Adipose tissue (tissue), 3 donors: ENCODE measurements around the gene GSK3A. TPM values are rescaled to one million over a fixed set of nuclear protein-coding genes. Genes with fewer than 3 reads are reported as not detected.
A peak's percentile ranks its signal among the peaks of the same experiment; 100 is the strongest.

Experiments
- H3K27ac ChIP-seq: one replicate; pipeline ENCODE4 v1.5.1; 2013; ENCODE audit warnings: low read depth, low read length
- WGBS, 3 donors: extraction: QIAGEN DNeasy Blood & Tissue Kit; methylation state at CpG; one replicate each; pipeline ENCODE4 v1.1.7; 2013; 5-methylcytosine and 5-hydroxymethylcytosine counted together
- polyA plus RNA-seq, 3 donors: library from polyadenylated mRNA; stranded (reverse); fragments of 200-250 nt; gene quantifications; one replicate each; pipeline ENCODE4 v1.2.3, GENCODE V29; 2013
- donor health status: healthy with polysubstance abuse.
- donor health status: Bipolar disorder and iron deficiency.
- donor health status: healthy.

Gene GSK3A
- polyA plus RNA-seq, 3 donors: 20.9 to 53.8 (median 37.3) TPM

DNA sequence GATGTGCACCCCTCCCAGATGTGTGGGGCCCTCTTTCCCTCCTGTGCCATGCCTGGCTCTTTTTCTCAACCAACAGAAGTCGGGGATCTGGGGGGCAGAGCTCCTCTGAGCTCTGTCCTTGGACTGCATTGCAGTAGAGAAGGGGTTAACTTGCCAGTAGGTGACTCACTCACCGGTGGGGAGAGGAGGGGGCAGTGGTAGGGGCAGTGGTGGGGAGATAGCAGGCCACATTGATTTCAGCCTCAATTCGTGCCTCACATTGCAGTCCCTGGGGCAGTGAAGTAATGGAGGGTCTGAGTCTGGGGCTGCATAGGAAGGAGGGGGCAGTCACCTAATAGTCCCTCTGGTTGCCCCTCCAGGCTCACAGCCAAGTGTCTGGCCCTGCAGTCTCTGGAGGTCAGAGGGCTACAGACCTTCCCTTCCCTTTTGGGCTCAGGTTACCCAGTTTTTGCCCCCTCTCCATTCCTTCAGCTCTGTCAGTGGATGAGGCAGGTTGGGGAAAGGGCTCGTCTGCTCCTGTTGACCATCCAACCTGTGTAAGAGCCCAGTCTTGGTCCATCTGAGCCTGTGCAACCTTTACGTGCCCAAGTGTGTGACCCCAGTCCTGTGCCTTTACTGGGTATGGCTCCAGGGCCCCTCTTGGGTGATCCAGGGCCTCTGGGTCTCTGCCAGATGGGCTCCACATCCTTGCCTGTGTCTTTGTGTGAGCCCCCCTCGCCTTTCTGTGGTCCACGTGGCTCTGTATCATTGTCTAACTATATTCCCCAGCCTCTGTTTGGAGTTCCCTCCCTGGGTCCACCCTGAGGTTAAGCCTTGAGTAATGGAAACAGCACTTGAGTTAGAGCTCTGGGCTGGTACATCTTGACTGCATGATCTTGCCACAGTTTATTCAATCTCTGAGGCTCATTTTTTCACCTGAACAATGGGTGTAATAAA lies 39.7 kb upstream of the GSK3A start:
- WGBS, 3 donors: 23 to 36% (median 27%) methylated on average over 7 of the region's 7 CpGs

GRCh38 chr19:42281146-42281826 lies 38.9 kb upstream of the GSK3A start:
- 7 to 34% (median 11%) methylated on average over 22 to 25 of the region's 25 CpGs for WGBS, 3 donors
- H3K27ac ChIP-seq: peak overlapping the region; percentile 83

More for the DNA sequence above, 39.7 kb upstream of the GSK3A start:
- H3K27ac ChIP-seq: peak overlapping the region; percentile 68

- 0 to 2% (median 1%) methylated on average over 14 to 20 of the region's 20 CpGs for WGBS, 3 donors
- H3K27ac ChIP-seq: peak overlapping the region; percentile 83
Observed at GRCh38 chr19:42280815-42281145, 38.4 kb upstream of the GSK3A start.

GRCh38 chr19:42279902-42280814 lies 37.8 kb upstream of the GSK3A start:
- 0 to 1% (median 0%) methylated on average over 66 to 88 of the region's 89 CpGs for WGBS, 3 donors
- H3K27ac ChIP-seq: peak overlapping the region; percentile 83

DNA sequence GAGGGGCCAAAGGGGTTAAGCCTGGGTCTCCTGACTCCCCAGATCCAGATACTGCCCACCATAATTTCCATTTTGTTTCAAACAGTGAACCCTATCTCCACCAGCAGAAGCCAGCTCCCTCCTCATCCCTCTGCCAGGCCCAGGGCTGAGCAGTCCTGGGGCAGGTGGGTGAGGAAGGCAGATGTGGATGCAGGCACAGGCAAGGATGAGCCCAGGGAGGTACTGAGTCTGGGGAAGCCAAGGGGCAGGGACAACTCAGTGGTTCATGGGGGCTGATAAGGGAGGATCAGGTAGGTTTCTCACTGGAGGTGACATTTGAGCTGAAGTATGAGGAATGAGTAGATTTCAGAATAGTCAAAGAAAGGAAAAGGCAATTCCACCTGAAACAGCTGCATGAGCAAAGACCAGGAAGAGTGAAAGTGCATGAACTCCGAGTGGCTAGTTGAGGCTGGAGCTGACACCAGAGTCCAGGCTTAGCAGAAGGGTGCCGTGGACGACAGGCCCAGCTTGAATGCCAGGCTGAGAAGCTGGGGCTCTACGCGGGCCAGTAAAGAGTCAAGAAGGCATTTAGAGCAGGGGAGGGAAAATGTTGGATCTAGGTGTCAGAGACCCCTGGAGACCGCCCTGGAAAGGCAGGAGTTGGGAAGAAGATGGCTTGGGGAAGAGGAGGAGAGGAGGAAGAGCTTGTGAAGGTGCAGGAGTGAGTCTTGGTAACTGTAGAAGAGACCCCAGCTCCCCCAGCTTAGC lies 36.9 kb upstream of the GSK3A start:
- 13 to 17% (median 13%) methylated on average over 6 of the region's 6 CpGs for WGBS, 3 donors

DNA sequence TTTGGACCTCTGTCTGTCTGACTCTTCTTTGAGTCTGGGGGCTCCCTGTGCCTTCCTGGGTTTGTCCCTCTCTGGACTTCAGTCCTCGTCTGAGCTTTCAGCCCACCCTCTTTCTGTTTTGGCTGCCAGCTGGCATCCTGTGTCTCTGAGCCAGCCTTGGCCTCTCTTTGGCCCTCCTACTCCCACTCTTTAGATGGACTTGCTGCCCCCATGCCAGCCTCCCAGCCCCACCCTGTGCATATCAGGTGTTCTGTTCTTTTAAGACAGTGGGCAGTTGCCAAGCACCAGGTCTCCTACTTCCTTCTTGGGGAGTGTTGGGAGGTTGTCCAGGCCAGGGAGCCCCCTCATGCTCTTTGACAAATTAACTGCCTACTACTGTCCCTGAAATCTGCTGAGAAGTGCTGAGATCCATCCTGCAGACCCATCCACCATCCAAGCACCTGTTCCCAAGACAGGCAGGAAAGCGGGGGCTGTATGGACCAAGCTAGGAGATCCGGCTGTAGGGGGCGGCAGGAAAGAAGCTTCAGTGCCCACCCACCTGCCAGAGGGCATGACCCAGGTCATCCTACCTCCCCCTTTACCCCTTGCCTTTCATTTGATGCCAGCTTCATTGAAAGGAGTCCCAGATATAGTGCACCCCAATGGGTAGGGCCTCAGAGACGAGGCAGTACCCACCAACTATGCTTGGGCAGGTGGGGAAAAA lies 36.2 kb upstream of the GSK3A start:
- H3K27ac ChIP-seq: peak overlapping the region; percentile 36
- WGBS, 3 donors: 53 to 71% (median 68%) methylated on average over 5 of the region's 5 CpGs

More for the DNA sequence above, 36.9 kb upstream of the GSK3A start:
- no peak overlapping the region for H3K27ac ChIP-seq

- peak overlapping the region; percentile 36 for H3K27ac ChIP-seq
- 55 to 63% (median 58%) methylated on average over 10 of the region's 10 CpGs for whole genome bisulfite sequencing, 3 donors
Observed at GRCh38 chr19:42277821-42278451, 35.5 kb upstream of the GSK3A start.

DNA sequence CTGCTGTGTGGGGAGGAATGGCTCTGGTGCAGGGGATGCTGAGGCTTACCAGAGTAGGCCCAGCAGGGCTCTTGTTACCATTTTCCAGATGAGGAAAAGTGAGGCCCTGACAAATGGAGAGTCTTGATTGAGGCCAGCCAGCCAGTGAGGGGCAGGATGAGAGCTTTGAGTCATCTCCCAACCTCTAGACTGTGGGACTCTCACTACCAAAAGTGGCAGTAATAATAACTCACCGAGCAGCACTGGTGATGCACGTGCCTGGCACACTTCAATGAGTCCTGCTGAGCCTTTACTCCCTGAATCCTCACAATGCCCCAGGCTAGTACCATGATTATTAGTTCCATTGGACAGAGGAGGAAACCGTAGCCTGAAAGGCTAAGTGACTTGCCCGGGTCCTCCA lies 34.4 kb upstream of the GSK3A start:
- WGBS, 3 donors: 88 to 91% (median 90%) methylated on average over 4 of the region's 4 CpGs
- no peak overlapping the region for H3K27ac ChIP-seq

GRCh38 chr19:42276284-42276683 lies 33.9 kb upstream of the GSK3A start:
- no peak overlapping the region for H3K27ac ChIP-seq
- 29 to 71% (median 39%) methylated on average over 3 of the region's 3 CpGs for WGBS, 3 donors

- WGBS, 3 donors: 83 to 90% (median 90%) methylated on average over 3 of the region's 3 CpGs
- no peak overlapping the region for H3K27ac ChIP-seq
Observed at GRCh38 chr19:42275517-42275916, 33.1 kb upstream of the GSK3A start.

DNA sequence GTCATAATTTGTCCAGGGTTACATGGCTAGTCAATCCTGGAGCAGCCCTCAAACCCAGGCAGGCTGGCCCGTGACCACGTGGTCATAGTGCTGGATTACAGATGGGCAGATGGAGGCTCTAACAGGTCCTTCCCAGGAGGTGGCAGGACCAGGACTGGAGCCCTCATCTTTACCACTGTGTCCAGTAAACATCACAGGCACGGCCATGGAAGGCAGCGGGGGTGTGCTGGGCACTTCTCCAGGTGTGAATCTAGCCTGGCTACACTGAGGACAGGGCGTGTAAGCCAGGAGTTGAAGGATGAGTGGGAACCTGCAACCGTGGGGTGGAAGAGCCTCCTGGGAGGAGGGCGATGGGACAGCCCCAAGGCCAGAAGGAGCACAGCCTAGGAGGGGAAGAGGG lies 32.7 kb upstream of the GSK3A start:
- 61 to 75% (median 67%) methylated on average over 7 of the region's 7 CpGs for WGBS, 3 donors
- H3K27ac ChIP-seq: no peak overlapping the region

DNA sequence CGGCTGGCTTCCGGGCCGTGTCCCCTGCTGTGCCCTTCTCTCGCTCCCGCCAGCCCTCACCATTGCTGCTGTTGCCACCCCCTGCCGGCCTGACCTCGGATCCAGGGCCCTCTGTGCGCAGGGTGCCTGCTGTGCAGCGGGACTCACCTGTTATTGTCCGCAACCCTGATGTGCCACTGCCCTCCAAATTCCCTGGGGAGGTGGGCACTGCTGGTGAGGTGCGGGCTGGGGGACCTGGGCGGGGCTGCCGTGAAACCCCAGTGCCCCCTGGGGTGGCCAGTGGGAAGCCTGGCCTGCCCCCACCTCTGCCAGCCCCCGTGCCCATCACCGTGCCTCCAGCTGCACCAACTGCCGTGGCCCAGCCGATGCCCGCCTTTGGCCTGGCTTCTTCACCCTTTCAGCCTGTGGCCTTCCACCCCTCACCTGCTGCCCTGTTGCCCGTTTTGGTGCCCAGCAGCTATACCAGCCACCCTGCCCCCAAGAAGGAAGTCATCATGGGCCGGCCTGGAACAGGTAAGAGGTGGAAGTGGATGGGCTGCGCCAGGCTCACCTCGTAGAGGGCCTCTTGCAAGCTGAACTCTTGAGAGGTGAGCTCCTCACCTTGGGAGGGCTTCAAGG lies 31.8 kb upstream of the GSK3A start:
- no peak overlapping the region for H3K27ac ChIP-seq

DNA sequence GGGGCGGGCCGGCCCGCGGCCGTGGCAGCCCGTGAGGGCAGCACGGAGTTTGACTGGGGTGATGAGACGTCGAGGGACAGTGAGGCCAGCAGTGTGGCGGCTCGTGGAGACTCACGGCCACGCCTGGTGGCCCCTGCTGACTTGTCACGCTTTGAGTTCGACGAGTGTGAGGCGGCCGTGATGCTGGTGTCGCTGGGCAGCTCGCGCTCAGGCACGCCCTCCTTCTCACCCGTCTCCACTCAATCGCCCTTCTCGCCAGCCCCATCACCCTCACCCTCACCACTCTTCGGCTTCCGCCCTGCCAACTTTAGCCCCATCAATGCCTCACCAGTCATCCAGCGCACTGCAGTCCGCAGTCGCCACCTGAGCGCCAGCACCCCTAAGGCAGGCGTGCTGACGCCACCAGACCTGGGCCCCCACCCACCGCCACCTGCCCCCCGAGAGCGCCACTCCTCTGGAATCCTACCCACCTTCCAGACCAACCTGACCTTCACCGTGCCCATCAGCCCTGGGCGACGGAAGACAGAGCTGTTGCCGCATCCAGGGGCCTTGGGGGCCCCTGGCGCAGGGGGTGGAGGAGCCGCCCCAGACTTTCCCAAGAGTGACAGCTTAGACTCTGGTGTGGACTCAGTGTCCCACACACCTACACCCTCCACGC lies 31.1 kb upstream of the GSK3A start:
- WGBS, 3 donors: 95 to 97% (median 96%) methylated on average over 34 to 43 of the region's 43 CpGs

More for the DNA sequence above, 31.8 kb upstream of the GSK3A start:
- 92% methylated on average over 15 to 22 of the region's 22 CpGs for WGBS, 3 donors

GRCh38 chr19:42272989-42273406 lies 30.6 kb upstream of the GSK3A start:
- 94 to 97% (median 96%) methylated on average over 23 of the region's 23 CpGs for WGBS, 3 donors
- no peak overlapping the region for H3K27ac ChIP-seq

More for the DNA sequence above, 31.1 kb upstream of the GSK3A start:
- H3K27ac ChIP-seq: no peak overlapping the region

DNA sequence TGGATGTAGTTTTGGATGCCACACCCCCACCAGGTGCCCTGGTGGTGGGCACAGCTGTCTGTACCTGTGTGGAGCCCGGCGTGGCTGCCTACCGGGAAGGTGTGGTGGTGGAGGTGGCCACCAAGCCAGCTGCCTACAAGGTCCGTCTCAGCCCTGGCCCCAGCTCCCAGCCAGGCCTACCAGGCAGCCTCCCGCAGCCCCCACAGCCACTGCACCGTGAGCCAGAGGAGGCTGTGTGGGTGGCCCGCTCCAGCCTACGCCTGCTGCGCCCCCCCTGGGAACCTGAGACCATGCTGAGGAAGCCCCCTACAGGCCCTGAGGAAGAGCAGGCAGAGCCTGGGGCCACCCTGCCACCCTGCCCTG lies 30.1 kb upstream of the GSK3A start:
- H3K27ac ChIP-seq: no peak overlapping the region
- WGBS, 3 donors: 79 to 84% (median 83%) methylated on average over 9 of the region's 9 CpGs
